GM19455 (cell line): ENCODE data around the gene ETV3.

Experiments used
- ATAC-seq: cut with Tn5 transposase; IDR thresholded peaks from one replicate; pipeline ENCODE4 v1.9.1; 2021; ENCODE audit not compliant: unreplicated experiment

ETV3 gene

DNA sequence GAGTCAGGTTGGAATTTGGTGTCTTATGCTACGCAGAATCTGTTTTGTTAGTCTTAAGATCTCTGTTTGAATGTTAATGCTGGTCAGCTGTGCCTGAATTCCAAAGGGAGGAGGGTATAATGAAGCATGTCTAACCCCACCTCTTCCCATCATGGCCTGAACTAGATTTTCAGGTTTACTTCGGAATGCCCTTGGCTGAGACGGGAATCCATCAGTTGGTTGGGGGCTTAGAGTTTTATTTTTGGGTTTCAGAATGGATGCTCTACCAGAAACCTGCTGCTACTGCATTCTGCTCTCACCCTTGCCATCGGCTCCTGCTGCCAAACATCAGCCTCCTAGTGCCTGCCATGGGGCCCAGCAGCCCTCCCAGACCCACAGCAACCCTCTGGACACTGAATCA, 24.1 kb upstream of the ETV3 start:
- no peak for ATAC-seq

- no peak for ATAC-seq
These were observed 23.7 kb upstream of the ETV3 start for GRCh38 chr1:157161901-157162300.

GRCh38 chr1:157158967-157159366, 20.8 kb upstream of the ETV3 start:
- ATAC-seq: no peak

DNA sequence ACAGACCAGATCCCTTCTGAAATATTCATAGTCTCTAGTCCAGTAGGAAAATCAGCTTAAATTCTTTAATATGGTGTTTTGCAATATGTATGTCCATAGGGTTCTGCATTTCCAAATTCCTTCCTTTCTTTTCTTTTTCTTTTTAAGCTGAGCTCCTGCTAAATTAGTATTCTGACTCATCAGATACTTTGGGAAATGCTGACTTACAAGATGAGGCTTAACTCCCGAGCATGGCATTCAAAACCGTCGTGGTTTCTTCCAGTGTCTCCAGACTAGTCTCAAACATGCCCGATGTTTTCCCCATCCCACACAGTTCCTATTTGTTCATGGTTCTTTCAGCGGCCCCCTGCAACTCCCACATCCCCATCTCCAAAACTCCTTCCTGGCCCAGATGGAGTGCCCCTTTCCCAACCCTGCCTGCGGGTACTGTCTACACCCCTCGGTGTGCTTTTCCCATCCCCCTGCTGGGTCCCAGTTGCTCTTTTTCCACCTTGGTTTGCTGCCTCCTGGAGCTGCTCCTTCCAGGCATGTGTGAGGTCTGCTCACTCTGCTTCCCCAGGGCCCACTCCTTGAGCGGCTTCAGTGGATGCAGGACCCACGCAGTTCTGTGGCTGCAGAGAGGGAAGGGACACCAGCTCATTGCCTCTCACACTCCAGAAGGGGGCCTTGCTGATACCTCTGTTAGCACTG, 19.5 kb upstream of the ETV3 start:
- ATAC-seq: no peak

DNA sequence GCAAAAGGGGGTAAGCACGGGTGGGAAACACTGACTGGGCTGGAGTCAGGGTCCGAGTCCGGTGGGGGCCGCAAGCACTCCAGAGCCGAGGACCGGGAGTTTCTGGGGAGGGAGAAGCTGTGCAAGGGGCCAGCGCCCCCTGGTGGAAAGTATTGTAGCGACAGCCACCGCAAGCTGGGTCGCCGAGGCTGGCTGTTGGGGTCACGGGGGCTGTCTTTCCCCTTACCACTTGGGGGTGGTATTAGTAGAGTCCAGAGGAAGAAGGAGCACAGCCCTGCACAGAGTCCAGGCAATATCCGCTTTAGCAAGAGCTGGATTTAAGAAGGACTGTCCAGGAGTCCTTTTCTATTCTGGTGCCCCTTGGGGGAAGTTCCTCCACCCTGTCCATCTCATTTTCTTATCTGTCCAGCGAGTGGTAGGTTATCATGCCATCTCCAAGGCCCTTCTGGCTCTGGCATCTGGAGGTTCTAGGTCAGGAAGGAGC, 17.9 kb upstream of the ETV3 start:
- no peak for ATAC-seq

- ATAC-seq: no peak
These were observed 17.5 kb upstream of the ETV3 start for GRCh38 chr1:157155658-157156057.

GRCh38 chr1:157154940-157155514, 16.8 kb upstream of the ETV3 start:
- ATAC-seq: no peak

DNA sequence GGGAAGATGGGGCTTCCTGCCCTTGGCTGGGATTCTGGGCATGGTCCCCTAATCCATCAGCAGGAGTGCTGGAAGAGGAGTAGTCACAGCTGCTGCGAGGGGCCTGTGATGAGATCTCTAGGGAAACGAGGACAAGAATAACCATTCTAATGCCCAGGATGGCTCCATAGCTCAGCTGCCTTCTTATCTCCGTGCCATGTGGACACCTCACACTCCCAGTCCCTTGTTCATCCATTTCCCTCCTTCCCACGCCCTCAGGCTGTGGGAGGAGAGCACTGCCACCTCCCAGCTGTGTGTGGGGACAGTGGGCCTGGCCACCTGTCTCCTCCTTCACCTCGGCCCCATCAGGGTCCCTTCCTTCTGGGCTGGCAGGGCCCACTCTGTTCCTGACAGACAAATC, 16.1 kb upstream of the ETV3 start:
- no peak for ATAC-seq

DNA sequence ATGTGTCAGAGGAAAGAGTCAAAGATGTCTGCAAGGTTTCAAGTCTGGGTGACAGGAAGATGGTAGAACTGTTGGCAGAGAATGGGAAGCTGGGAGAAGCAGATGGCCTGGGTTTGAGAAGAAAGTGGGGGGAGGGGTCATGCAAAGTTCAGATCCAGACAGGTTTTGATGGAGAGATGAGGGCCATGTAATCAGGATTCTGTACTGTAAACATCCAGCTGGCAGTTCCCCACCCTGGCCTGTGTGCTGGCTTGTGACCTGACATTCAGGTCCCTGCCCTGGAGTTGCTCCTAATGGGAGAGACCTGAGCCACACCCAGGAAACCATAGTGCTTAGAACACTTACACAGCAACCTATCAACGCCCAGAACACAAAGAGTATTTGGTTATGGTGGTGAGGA, 15.6 kb upstream of the ETV3 start:
- no peak for ATAC-seq

DNA sequence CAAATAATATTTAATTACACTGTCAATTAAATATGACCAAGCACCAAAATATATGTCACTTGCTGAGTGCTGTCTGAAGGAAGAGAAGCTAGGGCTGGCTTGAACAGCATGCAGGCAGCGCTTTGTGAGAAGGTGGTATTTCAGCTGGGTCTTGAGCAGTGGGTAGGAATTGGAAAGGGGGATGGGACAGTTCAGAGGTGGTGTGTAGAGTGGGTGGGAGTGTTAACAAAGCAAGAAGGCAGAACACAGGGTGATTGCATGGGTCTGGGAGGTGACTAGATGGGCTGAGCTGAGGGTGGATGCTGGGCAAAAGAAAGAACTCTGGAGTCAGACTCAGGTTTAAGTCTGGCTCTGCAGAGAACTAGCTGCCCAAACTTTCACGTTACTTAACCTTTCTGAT, 14.3 kb upstream of the ETV3 start:
- no peak for ATAC-seq

- no peak for ATAC-seq
These were observed 13.3 kb upstream of the ETV3 start for GRCh38 chr1:157151506-157151905.

- ATAC-seq: no peak
These were observed 12.9 kb upstream of the ETV3 start for GRCh38 chr1:157151073-157151472.

- no peak for ATAC-seq
These were observed 12.4 kb upstream of the ETV3 start for GRCh38 chr1:157150631-157151030.

- ATAC-seq: no peak
These were observed 9.9 kb upstream of the ETV3 start for GRCh38 chr1:157147906-157148700.

DNA sequence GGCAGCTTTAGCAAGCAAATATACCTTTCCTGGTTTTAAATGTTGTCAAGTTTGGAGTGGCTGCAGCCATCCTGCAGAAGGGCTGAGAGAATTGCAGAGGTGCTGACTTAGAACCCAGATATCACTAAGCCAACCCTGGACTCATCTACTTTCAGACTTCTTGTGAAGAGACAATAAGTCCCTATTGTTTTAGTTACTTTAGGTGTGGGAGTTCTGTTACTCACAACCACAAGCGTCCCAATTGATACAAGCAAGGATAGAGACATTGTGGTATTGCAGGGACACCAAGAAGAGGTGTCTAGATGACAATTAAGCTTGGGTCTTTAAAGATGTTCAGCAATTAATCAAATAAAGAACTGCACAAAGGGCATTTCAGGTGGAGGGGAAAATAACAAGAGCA, 8.8 kb upstream of the ETV3 start:
- ATAC-seq: no peak

DNA sequence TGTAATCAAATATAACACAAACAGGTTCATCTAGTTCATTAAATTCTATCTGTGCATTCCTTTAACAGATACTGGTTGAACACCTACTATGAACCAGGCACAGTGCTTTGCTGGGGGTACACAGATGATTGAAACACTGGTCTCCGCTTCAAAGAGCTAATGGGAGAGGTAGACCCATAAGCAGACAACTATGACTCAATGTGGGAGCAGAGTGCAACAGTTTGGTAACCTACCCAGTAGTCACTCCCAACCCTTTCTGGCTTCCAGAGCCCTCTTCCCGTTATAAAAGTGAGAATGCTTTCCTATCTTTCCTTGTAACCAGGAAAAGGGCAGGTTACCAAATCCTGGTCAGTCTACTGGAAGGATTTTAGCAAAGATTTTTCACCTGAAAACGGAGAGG, 8.0 kb upstream of the ETV3 start:
- ATAC-seq: no peak

- no peak for ATAC-seq
These were observed 6.9 kb upstream of the ETV3 start for GRCh38 chr1:157145076-157145475.

GRCh38 chr1:157144509-157144908, 6.3 kb upstream of the ETV3 start:
- no peak for ATAC-seq

DNA sequence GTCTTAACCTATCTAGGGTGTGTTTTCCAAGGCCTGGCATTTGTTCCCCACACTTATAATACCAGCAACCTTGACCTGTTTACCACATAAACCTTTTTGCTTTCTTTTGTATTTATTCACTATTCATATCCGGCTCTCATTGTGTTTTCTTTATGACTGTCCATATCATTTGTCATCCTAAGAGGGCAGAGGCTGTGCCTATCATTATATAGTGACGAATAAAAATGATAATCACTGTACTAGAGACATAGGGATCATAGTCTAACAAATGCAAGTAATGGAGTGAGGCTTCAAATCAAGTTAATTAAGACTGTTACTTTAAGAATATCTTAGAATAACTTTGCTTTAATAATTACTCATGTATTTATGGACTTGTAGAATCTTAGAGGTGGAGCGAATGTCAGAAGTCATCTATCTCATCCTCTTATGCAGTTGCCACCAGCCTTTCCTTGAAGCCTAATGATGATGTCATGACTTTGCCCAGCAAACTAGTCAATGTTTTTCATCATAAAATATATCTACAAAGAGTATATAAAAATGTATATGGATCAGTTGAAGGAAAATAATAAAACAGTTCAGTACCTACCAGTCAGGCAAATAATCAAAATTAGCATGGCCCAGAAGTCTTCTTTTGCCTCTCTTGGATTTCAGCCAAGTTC, 4.7 kb upstream of the ETV3 start:
- ATAC-seq: no peak

DNA sequence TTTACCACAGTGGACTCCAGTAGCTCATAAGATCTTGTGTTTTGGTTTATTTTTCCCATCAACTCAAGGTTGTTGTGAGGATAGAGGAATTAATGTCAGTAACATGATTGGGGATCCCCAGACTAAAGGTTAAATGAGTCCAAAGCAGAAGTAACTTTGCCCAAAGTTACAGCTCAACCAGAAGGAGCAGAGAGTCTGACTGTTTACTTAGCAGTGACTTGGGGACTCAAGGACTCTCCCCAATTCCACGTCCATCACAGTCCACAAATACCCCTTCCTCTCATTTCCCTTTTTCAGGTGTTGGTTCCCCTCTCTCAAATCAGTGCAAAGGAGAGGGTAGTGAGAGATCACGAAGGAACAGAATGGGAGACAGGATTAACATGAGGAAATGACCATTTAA, 4.0 kb upstream of the ETV3 start:
- no peak for ATAC-seq

GRCh38 chr1:157141212-157141855, 3.1 kb upstream of the ETV3 start:
- no peak for ATAC-seq
